NOMO-1 treated with dmso at 0.1 percent for 144 hours (cell line): Measurements from ENCODE around the gene SLC5A4.
"Not testable (repeated sequence)": the region's sequence is repeated elsewhere in the genome, so short reads cannot be mapped to it uniquely, and the experiment has no call there.

Experiments
- DNase-seq: peaks from one replicate; lab custom pipeline; 2025; ENCODE audit not compliant: unreplicated experiment; lab: John Stamatoyannopoulos, UW

The SLC5A4 gene

DNA sequence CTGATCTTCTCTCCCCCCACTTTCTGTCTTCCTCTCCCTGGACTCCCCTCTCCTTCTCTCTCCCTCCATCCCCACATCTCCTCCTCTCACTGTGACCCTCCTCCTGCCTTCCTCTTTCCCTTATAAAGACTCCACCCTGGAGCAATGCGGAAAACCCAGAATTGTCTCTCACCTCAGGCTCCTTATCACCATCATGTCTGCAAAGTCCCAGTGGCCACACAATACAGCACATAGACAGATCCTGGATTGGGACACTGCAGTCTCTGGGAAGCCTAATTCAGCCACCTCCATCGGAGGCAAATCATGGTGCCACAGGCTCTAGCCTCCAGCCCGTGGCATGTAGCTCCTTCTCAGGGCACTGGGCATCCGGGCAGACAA is 53.0 kb downstream of the SLC5A4 start:
- DNase-seq, result no peak

DNA sequence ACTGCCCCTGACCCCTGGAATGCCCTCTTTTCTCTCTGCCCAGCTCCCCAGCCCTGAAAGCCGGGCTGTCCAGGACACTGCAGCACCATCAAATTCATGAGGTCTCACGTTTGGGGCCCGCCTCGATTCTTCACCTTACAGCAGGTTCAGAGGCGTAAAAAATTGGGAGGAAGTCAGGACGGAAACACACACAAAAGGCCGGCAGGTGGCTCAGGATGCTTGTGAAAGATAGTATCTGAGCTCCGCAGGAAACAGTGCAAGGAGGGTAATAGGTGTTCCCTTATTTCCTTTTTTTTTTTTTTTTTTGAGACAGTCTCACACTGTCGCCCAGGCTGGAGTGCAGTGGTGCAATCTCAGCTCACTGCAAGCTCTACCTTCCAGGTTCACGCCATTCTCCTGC is 54.4 kb downstream of the SLC5A4 start:
- no peak for DNase-seq

DNA sequence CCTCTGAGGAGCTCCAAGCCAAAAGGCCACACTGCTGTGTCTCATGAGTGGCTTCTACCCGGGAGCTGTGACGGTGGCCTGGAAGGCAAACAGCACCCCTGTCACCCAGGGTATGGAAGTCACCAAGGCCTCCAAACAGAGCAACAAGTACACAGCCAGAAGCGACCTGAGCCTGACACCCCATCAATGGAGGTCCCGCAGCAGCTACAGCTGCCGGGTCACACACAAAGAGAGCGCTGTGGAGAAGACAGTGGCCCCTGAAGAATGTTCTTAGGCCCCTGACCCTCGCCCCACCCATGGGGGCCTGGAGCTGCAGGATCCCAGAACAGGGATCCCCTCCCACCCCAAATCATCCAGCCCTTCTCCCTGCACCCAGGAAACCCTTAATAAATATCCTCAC is 55.2 kb downstream of the SLC5A4 start:
- DNase-seq, result no peak

DNA sequence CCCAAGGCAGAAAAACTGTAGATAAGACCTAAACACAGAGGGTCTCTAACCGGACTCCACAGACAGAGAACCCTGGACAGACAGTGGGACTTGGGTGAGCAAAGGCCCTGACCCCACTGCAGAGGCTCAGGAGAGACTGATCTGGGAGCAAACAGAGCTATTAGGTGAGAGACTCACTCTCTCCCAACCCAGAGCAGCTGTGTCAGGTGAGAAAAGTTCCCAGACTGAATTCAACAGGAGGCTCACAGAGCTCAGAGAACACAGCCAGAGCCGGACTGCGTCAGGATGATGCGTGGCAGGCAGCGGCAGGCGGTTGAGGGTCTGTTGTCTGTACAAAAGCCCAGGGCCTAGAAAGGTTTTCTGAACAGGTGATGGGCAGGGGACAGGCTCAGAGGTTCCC is 55.8 kb downstream of the SLC5A4 start:
- DNase-seq, result no peak

DNA sequence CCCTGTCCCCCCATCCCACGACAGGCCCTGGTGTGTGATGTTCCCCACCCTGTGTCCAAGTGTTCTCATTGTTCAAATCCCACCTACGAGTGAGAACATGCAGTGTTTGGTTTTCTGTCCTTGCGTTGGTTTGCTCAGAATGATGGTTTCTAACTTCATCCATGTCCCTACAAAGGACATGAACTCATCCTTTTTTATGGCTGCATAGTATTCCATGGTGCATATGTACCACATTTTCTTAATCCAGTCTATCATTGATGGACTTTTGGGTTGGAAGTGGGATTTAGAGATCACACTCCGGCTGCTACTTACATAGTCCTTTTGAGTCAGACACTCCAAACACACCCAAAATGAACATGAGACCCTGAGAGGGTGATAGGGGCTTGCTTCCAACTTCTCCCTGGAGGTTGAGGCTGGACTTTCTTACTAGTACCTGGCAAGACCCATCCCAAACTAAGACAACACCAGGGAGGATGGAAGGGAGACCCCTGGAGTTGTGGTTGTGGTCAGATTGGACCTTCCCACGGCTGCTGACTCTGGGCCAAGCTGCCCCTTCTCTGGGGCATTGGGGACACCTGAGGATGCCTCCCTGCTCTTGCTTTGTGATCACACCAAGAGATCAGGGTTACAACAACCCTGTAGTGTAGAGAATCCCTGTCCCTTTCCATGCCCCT is 57.5 kb downstream of the SLC5A4 start:
- DNase-seq, result not testable (repeated sequence)

DNA sequence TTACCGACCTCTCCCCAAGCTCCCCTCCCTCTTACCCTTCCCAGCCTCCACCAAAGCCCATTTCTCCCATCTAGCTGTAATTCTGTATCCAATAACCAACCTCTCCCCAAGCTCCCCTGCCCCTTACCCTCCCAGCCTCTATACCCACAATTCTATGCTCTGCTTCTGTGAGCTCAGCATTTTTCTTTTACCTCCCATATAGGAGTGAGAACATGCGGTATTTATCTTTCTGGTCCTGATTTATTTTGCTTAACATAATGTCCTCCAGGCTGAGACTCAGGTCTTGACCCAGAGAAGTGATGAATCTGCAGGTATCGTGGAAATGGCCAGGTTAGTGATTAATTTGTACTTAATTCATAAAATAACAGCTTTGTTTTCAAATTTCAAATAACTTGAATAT is 59.2 kb downstream of the SLC5A4 start:
- not testable (repeated sequence) for DNase-seq

DNA sequence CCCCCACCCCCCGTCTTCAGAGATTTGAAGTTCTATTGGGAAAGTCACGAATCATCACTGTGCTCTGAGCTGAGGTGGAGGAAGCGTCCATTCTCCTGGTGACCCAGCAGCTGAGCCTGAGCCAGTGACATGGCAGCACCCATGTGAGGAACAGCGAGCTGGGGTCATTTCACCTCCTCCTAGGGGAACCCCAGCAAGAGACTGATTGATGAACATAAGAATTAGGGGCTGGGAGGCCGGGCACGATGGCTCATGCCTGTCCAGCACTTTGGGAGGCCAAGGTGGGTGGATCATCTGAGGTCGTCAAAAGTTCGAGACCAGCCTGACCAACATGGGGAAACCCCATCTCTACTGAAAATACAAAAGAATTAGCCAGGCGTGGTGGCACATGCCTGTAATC is 61.8 kb downstream of the SLC5A4 start:
- DNase-seq, result not testable (repeated sequence)

DNA sequence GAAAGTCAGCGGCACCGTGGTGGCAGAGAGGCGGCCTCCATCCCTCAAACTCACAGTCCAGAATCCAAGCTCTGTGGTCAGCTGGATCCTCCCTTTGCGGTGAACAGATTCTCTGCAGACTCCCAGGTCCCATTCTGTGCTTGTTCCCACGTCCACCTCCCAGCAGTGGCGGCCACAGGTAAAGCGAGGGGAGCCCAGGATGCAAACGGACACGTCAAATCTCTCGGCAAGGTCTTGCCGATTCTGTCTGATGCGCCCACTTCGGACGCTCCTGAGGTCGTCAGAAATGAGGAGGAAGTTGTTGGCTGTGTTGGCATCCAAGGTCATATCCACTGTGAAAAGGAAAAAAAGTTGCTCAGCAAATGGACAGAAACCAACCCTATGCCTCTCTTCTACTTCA is 64.1 kb downstream of the SLC5A4 start:
- not testable (repeated sequence) for DNase-seq

DNA sequence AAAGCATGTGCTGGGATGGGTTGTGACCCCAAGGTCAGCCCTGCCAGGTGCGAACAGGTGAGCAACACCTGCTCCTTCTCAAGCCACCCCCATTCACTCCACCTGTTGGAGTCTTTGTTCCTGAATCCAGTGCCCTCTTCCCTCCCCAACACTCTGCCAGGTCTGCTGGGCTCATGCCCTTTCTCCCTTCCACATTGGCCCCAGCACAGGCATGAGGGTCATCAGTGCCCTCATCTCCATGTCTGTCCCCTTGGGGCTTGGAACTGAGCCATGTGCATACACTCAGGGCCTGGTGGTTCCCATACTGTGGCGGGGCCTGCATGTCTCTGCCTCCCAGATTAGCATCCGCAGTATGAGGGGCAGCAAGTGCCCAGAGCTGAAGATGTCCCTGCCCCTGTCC is 69.3 kb downstream of the SLC5A4 start:
- DNase-seq, result no peak

DNA sequence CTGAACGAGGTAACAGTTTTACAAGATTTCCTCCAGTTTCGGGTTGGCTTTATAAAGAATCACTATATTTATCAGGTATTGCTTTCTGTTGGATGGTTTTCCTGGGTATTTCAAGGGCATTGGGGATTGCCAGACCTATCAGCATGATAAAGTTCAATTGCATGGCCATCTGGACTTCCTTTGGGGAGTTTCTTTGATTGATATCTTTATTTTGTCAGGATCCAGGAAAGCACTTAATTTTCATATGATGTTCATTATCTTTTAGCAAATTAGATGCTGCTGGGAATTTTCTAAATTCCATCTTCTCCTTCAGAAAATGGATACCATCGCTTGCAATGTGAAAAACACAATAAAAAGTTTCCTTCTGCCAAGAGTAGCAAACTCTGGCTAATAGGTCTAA is 71.5 kb downstream of the SLC5A4 start:
- DNase-seq, result no peak

DNA sequence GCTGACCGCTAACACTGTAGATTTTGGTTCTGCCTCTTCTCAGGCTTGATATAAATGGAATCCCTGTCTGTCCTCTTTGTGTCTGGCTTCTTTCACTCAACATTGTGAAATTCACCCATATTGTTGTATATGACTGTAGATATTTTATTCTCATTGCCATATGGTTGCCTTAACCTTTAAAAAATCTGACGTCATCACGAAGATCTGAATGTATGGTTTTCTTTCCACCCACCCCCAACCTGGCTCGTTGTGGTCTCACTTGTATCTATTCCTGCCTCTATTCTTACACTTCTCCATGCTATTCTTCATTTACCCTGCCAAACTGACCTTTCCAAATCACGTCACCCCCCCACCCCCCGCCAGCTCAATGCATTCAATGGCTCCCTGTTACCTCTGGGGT is 74.1 kb downstream of the SLC5A4 start:
- no peak for DNase-seq

DNA sequence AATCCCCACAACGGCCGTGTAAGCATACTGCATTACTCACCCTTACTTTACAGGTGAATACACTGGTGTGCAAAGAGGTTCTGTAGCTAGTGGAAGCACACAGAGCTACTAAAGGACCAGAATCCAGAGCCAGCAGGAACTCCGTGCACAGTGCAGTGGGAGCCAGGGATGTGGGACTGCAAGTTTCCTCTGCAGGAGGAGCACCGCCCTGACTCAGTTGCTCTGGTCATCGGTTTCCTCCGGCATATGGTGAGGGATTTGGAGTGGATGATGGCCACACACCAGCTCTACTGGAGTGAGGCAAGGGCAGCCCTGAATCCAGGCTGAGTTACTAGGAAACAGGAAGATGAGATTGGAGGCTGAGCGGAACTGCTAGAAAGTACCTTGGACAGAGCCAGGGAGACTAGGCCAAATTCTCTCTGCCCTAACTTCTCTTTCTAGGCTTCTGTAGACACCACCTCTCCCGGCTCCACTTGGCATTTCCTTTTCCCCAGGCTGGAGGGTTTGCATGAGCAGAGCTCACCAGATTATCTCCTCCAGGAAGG is 77.9 kb downstream of the SLC5A4 start:
- DNase-seq, result no peak

DNA sequence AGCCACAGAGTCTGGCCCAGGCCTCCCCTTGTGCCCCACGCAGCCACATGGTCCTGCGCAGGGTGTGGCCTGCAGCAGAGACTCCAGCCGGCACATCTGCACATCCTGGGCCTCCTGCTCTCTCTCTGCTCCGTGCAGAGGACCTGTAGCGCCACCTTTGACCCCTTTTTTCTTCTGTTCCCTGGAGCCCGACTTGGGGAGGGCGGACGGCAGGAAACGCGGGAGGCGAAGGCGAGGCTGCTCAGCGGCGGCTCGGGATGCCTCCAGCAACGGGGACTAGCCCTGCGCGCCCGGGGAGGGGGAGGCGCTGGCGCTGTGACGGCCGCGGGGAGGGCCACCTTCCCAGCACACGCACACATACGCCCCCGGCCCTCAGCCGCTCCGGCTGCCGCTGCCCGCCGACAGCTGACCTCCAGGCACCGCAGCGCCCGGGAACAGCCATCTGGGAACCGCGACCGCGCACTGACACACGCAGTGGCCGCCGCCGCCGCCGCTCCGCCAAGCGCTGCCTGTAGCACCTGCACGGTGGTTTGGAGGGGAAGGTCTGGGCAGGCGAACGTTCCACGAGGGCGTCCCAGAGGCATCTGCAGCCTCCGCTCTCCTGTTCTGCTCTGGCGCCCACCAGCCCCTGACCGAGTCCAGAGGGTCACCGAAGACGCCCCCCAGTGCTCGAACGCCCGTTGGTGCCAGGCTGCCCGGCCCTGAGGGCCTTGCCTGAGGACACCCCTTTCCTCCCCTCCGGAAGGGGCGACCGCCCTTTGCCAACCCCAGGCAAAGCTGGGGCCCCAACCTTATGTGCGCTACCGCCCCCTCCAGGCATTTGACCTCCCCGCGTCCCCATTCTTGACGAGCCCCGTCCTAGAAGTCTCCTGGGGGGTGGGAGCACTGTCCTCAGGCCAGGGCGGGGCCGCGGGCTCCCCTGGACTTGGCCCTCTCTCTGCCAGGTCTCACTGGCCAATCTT is 79.2 kb downstream of the SLC5A4 start:
- DNase-seq, result no peak

DNA sequence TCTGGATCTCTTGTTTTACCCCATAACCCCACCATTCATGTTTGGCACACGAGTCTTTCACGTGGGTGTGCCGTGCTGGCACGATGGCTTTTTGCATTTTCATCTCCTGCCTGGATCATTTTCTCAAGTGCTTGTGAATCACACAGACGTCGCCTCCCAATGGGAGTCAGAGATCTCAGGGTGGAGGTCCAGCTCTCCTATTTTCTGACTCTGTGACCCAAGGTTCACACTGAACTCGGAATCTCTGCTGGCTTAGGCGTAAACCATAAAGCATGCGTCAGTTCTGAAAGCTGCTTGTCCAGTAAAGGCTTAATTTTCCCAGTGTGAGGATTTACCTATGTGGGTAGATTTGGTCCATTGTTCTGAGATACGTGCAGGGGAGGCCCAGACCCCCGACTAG is 80.0 kb downstream of the SLC5A4 start:
- DNase-seq, result no peak
